ENCODE data around the gene RBM20. TPM values are rescaled to one million over a fixed set of nuclear protein-coding genes. Genes with fewer than 3 reads are reported as not detected.
A peak's percentile ranks its signal among the peaks of the same experiment; 100 is the strongest.
"Not testable (repeated sequence)": the region's sequence is repeated elsewhere in the genome, so short reads cannot be mapped to it uniquely, and the experiment has no call there.

Gene RBM20
- total RNA-seq, 1 experiment from 2014 or later: 1.2 TPM

DNA sequence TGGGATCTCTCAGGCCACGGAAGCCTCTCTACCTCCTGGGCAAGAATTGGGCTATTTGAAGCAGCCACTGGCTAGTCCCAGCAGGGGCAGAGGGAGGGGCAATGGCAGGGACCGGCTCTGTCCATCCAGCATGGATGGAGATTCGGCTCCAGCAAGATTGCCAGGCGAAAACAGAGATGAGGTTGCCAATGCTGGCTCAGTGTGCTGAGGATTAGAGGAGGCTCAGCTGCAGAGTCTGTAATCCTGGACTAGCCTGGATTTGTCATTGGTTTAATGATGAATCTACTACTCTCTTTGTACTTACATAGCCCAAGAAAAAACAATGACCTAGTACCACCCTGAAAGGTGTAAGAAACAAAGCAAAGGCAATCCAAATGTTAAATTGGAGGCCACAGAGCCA lies 115.4 kb downstream of the RBM20 start:
- DNase-seq (ENCODE audit: low read depth, low spot score): no peak
- in situ Hi-C loops (cut with HindIII; ENCODE audit: low pct_unique_long_range_greater_than_20kb, low sequenced_read_pairs): no loop called here

DNA sequence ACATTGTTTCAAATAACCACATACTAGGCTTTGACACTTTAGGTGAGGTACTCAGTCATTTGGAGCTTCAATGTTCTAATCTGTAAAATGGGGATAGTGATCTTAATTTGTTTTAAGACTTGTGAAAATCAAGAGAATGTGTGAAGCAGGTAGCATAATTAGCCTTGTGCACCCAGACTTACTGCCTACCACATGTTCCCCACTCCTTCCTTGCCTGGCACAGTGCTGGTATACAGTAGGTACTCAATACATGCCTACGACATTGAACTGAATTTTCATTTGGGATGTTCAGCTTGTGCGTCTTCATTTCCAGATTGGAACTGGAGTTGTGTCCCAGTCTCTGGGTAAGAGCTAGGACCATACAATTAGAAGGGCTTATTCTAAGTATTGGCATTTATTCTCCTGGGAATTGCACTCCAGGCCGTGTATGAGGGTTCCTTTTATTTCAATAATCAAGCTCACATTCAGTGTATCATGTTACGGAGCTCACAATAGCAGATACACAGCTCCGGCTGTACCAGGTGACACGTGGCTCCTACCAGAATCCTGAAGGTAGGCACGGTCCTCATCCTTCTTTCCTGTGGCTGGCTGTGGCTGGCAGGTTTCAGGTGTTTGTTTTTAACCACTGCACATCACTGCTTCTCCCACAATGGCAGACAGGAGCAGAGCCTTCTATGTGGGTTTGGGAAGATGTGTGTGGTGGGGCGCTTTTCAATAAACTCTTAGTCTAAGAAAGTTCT lies 118.1 kb downstream of the RBM20 start:
- DNase-seq (ENCODE audit: low read depth, low spot score): no peak
- in situ Hi-C loops (cut with HindIII; ENCODE audit: low pct_unique_long_range_greater_than_20kb, low sequenced_read_pairs): no loop called here

DNA sequence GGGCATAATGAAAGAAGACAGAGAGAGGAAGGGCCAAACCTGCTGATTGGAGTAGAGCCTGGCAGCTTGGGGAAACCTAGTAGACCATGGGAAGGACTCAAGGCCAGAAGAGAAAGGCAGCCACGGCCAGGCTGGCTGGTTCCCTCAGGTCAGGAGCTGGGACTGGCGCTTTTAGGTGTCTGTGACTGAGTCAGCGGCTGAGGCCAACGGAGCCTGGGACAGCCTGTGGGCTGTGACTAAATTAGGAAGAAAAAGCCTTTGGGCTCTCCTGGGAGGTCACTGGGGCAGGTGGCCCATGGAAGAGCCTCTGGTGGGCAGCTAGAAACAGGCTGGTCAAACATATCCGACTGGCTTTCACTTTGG lies 118.7 kb downstream of the RBM20 start:
- DNase-seq (ENCODE audit: low read depth, low spot score): no peak
- in situ Hi-C loops (cut with HindIII; ENCODE audit: low pct_unique_long_range_greater_than_20kb, low sequenced_read_pairs): no loop called here

DNA sequence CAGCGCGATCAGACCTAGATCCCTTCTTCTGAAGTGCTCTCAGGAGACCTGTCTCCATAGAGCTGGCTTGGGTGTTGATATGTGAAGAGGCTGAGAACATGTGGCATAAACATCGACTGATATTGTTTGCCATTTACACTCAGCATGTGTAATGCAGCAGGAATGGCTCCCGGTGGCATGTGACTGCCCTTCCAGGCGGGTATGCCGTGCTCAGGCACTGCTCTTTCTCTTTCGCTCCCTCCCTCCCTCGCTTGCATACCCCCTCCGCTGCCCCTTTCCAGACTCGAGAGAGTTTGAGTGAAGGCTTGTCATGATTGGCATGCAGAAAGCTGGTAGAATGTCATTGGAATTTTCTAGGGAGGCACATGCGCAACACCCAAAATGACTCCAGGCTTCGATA lies 120.2 kb downstream of the RBM20 start:
- no peak for DNase-seq (ENCODE audit: low read depth, low spot score)
- in situ Hi-C loops (cut with HindIII; ENCODE audit: low pct_unique_long_range_greater_than_20kb, low sequenced_read_pairs): no loop called here

DNA sequence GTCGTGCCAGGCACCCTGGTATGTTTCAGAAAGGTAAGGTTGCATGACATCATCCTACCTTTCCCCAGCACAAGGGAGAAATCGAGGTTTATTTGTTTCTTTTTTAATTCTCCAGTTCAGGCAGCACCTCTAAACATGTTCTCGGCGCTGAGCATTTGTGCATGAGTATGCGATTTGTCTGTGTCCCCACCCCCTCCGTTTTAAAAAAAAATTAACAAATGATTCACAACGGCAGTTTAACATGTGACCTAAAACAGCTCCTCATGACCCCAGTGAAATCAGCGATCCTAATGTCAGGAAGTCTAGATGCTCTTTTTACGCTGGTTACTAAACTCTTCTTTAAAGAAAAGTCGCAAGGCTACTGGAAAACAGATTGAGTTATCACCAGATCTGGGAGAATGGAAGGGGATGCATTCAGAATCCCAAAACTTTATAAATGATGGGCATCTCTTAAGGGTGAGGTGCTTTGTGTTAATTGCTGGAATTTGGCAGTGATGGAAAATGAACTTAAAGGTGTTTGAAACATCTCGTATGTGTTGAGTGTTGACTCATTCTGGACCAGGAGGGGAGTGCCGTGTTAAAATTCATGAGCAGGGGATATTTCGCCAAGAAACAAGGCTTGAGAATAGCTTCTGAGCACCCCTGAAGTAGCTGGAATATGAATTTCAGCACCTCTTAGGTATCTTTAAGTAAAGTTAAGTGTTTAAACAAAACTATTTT lies 120.8 kb downstream of the RBM20 start:
- in situ Hi-C loops (cut with HindIII; ENCODE audit: low pct_unique_long_range_greater_than_20kb, low sequenced_read_pairs): no loop called here
- DNase-seq (ENCODE audit: low read depth, low spot score): no peak

DNA sequence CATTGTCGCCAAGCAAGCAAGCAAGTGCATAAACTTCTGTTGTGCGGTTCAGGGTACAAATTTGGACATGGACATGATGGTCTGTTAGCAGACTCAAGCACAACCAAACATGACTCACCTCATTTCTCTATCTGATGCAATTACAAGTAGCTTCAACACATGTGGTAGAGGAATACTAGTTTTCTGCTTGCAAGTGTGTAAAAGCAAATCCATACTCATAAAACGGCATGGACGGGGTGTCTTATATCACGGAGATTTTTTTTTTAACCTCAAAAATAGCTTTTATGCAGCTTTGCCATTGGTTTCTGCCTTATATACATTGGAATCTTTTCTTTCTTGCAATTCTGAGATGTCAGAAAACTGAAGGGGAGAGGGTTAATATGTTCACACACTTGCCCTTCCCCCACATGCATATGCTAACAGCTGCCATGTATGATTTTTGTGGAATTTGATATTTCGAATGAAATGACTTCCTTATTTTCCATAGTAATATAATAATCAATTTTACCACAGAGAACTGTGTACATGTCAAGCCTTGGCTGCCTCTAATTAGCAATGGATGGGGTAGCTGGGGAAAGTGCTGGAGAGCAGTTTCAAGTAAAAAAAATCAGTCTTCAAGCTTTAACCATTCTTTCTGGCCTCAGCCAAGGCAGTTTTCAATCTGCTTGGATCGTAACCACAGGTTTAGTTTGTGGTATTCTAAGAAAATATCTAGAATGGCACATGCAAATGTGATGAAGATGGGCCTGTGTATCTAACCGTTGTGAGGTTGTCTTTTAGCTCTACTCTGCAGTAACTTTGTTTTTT lies 121.6 kb downstream of the RBM20 start:
- in situ Hi-C loops (cut with HindIII; ENCODE audit: low pct_unique_long_range_greater_than_20kb, low sequenced_read_pairs): no loop called here
- DNase-seq (ENCODE audit: low read depth, low spot score): no peak

DNA sequence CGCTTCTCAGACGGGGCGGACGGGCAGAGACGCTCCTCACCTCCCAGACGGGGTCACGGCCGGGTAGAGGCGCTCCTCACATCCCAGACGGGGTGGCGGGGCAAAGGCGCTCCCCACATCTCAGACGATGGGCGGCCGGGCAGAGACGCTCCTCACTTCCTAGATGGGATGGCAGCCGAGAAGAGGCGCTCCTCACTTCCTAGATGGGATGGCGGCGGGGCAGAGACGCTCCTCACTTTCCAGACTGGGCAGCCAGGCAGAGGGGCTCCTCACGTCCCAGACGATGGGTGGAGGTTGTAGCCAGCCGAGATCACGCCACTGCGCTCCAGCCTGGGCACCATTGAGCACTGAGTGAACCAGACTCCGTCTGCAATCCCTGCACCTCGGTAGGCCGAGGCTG lies 123.5 kb downstream of the RBM20 start:
- in situ Hi-C loops (cut with HindIII; ENCODE audit: low pct_unique_long_range_greater_than_20kb, low sequenced_read_pairs); DNase-seq (ENCODE audit: low read depth, low spot score): not testable (repeated sequence)

DNA sequence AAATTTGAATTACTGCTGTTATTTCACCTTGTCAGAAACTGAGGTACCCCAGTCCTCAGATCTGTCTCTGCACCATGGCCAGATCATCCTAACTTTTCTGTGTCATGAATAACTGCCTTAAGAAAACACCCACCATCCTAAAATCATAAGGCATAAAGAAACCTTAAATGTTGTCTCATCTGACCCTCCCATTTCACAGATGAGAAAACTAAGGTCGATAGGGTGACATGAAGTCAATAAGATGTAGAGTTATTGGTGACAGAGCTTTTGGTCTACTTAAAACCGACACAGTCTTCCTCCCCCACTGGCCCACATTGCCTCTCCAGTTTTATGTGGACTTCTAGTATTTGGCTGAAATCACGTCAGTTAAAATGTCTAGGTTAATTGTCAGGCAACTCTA lies 126.1 kb downstream of the RBM20 start:
- in situ Hi-C loops (cut with HindIII; ENCODE audit: low pct_unique_long_range_greater_than_20kb, low sequenced_read_pairs): no loop called here
- no peak for DNase-seq (ENCODE audit: low read depth, low spot score)

DNA sequence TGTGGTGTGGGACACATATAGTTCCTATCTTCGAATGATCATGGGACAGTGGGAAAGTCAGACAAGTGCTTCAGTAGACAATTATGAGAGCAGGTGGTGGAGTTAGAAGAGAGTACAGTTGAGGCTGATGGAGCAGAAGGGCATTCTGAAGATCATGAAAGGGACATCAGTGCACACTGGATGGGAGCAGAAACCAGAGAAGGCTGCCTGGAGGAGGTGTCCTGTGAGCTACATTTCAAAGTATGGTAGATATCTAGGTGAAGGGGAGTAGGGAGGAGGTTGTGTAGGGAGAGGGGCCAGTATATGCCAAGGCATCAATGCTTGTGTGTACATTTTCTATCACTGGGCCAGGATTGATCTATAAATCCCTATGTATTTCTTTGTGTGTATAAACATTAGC lies 127.3 kb downstream of the RBM20 start:
- in situ Hi-C loops (cut with HindIII; ENCODE audit: low pct_unique_long_range_greater_than_20kb, low sequenced_read_pairs): no loop called here
- no peak for DNase-seq (ENCODE audit: low read depth, low spot score)

DNA sequence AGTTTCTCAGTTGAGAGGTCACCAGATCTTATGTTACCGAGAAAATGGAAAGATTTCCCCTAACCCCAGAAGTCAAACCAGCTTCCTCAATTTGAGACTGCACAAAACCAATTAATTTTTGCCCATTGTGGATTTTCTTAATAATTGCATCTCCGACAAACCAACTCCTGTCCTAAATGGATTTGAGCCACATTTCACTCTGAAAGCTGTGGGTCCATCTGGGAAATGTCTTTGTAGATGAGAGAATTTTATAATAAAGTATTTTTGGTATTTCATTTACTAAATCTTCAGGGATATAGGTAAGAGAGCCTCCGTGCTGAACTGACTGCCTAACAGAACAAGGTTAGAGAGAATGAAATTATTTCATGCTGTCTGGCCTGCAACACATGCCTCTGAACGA lies 127.9 kb downstream of the RBM20 start:
- DNase-seq (ENCODE audit: low read depth, low spot score): no peak
- in situ Hi-C loops (cut with HindIII; ENCODE audit: low pct_unique_long_range_greater_than_20kb, low sequenced_read_pairs): no loop called here

DNA sequence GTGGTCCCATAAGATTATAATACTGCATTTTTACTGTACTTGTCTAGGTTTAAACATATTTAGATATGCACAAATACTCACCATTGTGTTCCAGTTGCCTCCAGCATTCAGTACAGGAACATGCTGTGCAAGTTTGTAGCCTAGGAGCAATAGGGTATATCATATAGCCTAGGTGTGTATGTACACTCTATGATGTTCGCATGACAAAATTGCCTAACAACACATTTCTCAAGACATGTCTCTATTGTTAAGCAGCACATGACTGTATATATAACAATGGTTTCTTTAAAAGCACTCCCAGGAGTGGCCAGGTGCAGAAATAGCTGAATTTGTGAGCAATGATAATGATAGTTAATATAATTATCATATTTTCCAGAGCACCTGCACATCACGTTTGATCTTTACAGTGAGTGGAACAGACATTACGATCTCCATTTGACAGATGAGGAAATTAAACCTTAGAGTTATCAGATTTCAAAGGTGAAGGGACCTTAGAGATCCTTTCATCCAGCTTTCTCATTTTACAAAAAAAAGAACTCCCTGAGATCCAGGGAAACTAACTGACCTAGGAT lies 128.4 kb downstream of the RBM20 start:
- no peak for DNase-seq (ENCODE audit: low read depth, low spot score)
- in situ Hi-C loops (cut with HindIII; ENCODE audit: low pct_unique_long_range_greater_than_20kb, low sequenced_read_pairs): no loop called here

DNA sequence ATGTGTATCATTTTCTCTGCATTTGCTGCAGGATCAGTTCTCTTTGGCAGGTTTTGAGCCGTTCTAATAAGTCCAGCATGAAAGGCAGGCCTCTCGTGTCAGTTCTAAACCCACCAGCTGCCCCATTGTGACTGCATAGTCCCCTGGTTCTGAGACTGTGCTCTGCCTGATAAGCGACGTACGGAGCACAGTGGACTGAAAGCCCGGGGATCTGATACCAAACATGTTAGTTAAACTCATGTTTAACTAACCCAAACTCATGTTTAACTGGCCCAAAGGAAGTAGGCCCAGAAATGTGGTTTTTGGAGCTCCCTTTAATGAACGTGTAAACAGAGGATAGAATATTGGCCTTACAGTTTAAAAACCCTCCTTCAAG lies 129.5 kb downstream of the RBM20 start:
- DNase-seq (ENCODE audit: low read depth, low spot score): no peak
- in situ Hi-C loops (cut with HindIII; ENCODE audit: low pct_unique_long_range_greater_than_20kb, low sequenced_read_pairs): no loop called here

DNA sequence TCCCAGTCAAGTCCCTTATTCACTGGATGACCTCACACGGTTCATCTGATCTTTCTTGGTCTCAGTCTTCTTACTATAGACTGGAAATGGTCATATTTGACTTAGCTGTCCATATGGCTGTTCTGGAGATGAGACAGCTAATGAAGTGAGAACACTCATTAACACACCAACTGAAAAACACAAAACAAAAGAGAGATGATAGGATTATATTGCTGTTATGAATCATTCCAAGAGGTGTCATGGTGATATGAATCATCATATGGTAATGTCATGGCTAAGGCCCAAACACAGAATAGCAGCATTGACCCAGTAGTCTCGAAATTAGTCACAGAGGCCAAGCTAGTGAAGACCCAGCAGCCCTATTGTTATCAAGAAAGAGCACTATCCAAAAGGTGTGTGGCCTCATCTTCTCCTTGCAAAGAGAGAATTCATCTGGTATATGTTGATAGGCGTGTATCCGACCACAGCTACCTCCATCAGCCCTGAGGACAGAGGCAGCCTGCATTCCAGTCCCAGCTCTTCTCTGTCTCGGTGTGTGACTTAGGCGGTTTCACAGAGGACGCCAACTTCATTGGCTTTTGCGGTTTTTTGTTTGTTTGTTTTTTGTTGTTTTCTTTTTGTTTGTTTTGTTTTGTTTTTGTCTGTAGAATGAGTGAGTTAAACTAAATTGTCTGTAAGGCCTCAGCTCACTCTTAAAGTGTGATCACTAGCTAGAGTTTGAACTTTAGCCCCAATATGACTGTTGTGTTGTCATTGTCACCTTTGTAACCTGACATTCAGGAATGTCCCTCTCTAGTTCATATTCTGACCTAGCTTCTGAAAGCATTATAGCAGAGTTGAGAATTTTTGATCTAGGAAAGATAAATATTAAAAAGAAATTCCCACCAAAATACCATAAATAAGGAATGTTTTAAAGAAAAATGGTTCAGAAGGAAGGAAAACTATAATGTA lies 130.2 kb downstream of the RBM20 start:
- DNase-seq (ENCODE audit: low read depth, low spot score): peak; percentile 33
- in situ Hi-C loops (cut with HindIII; ENCODE audit: low pct_unique_long_range_greater_than_20kb, low sequenced_read_pairs): no loop called here

DNA sequence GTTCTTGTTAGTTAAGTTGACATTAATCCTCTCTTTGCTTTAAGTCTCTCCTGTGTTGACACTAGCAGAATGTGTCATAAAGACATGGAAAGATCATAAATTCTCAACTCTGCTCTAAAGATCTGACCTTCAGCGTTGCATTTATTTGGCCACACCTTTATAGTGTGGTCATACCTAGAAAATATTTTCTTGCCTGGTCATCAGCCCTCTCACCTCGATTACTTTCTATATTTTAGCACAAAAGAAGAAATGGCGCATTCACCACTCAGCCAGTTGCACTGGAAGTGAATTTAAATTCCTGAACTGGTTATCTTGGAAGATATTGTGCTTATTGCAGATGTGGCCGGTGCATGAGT lies 130.9 kb downstream of the RBM20 start:
- no peak for DNase-seq (ENCODE audit: low read depth, low spot score)
- in situ Hi-C loops (cut with HindIII; ENCODE audit: low pct_unique_long_range_greater_than_20kb, low sequenced_read_pairs): no loop called here

DNA sequence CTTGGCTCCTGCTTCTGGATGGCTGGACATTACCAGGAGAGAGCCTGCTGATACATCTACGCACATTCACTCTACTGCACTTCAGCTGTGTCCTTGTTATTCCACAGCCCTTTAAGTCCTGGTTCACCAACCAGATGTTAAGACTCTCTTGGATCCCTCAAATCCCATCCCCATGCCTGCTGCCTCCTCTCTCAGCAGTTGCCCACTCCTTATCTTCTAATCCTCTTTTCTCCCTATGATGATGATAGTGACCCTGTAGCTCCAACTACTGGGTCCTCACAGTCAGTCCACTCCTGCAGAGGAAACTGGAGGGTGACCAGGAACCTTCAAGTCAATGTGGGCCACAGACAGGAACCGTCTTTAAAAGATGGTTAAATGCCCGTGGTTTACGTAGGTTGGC lies 131.3 kb downstream of the RBM20 start:
- in situ Hi-C loops (cut with HindIII; ENCODE audit: low pct_unique_long_range_greater_than_20kb, low sequenced_read_pairs): no loop called here
- no peak for DNase-seq (ENCODE audit: low read depth, low spot score)

DNA sequence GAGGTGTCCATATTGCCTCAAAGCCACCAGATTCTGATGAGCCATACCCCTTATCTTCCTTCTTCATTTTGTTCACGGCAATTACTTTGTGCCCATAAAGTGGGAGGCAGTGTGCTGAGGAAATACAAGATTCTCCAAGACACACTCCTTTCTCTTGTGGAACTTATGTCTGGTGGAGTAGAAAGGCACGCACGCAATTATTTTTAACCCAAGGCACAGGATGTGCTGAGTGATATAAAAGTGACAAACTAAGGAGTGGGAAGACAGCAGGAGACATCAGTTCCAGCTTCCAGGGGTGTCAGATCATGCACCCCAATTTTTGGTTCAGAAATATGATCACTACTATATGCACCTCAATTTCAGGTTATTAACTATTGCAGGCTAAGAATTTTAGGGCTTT lies 132.9 kb downstream of the RBM20 start:
- DNase-seq (ENCODE audit: low read depth, low spot score): no peak
- in situ Hi-C loops (cut with HindIII; ENCODE audit: low pct_unique_long_range_greater_than_20kb, low sequenced_read_pairs): no loop called here

DNA sequence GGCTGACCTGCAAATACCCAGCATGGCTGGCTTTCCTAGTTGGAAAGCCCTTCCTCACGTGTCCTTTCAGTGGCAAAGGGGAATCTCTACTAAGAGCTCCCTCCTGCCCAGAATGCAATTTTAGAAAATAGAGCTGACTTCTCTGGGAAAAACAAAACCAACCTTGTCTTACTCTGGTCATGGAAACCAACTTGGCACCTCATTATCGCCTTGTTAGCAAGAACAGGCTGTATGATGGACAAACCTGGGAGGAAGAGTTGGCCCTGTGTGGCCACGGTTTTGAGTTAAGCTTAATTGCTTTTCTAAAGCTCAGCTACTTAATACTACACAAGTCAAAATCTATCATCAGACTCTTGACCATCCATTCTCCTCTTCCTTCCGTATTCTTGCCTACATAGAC lies 133.5 kb downstream of the RBM20 start:
- DNase-seq (ENCODE audit: low read depth, low spot score): no peak
- in situ Hi-C loops (cut with HindIII; ENCODE audit: low pct_unique_long_range_greater_than_20kb, low sequenced_read_pairs): no loop called here

All from SK-MEL-5 (cell line).